ENCODE data around the gene TM4SF20.

TM4SF20 gene

GRCh38 chr2:227324995-227325838 is 53.9 kb downstream of the TM4SF20 start, which contains the start of gene MFF (continued):
- TF ChIP-seq KLF16 (tag by site-specific recombination; IDR thresholded peaks at IDR 0.05) (peak; percentile 26; the same call in 1 of the 2 replicates), ZNF501 (tag by site-specific recombination; IDR thresholded peaks at IDR 0.05) (peak; percentile 80; the same call in 1 of the 2 replicates), GLIS1 (tag by site-specific recombination; IDR thresholded peaks at IDR 0.05) (peak; percentile 35; the same call in 1 of the 2 replicates), ZNF510 (tag by site-specific recombination; IDR thresholded peaks at IDR 0.05; ENCODE audit: insufficient replicate concordance) (no peak), CTCF (tag by site-specific recombination; IDR thresholded peaks at IDR 0.05) (peak; percentile 66), PRDM6 (tag by site-specific recombination; IDR thresholded peaks at IDR 0.05) (0 out of 2 replicates have a peak, but pooled peaks have one; percentile 24), ZEB2 (tag by site-specific recombination; IDR thresholded peaks at IDR 0.05) (peak; percentile 85), ZFP37 (tag by site-specific recombination; IDR thresholded peaks at IDR 0.05) (0 out of 2 replicates have a peak, but pooled peaks have one; percentile 48), ZFP69B (tag by site-specific recombination; IDR thresholded peaks at IDR 0.05) (peak; percentile 62), HIC1 (tag by site-specific recombination; IDR thresholded peaks at IDR 0.05) (no peak), ZNF366 (tag by site-specific recombination; conservative IDR thresholded peaks at IDR 0.05) (no peak), REST (tag by site-specific recombination; IDR thresholded peaks at IDR 0.05) (peak; percentile 55), ZNF558 (tag by site-specific recombination; IDR thresholded peaks at IDR 0.05) (no peak), ZNF629 (tag by site-specific recombination; IDR thresholded peaks at IDR 0.05) (peak; percentile 62), KLF7 (tag by site-specific recombination; IDR thresholded peaks at IDR 0.05; ENCODE audit: borderline replicate concordance) (peak; percentile 78; the same call in 1 of the 2 replicates), ZNF341 (tag by site-specific recombination; IDR thresholded peaks at IDR 0.05; ENCODE audit: low read depth) (peak; percentile 38), IKZF3 (tag by site-specific recombination; IDR thresholded peaks at IDR 0.05) (no peak), ZNF24 (tag by site-specific recombination; IDR thresholded peaks at IDR 0.05) (peak; percentile 94), PRDM10 (tag by site-specific recombination; IDR thresholded peaks at IDR 0.05) (peak; percentile 35; the same call in 1 of the 2 replicates)

Measured in HEK293 (cell line).